H1 (cell line): ENCODE data around the gene PI4KA. TPM values are rescaled to one million over a fixed set of nuclear protein-coding genes. Genes with fewer than 3 reads are reported as not detected.
"Not testable (repeated sequence)": the region's sequence is repeated elsewhere in the genome, so short reads cannot be mapped to it uniquely, and the experiment has no call there.

Experiments
- CTCF ChIA-PET: fragments of 300-600 bp; sonication (Branson Sonifier 250); formaldehyde crosslinking; loops from one replicate; lab custom pipeline; 2021; ENCODE audit not compliant: partially characterized antibody; lab: Charles Lee
- POLR2A ChIA-PET: fragments of 300-600 bp; sonication (Branson Sonifier 250); formaldehyde crosslinking; loops from one replicate; lab custom pipeline; 2021; ENCODE audit warnings: inconsistent platforms; ENCODE audit not compliant: partially characterized antibody; lab: Charles Lee
- DNase-seq, 2 experiments: peaks; one replicate each; pipeline versions ENCODE4 v3.0.0 to v3.0.0-alpha.2; 2010 to 2022; ENCODE audit warnings: low spot score in 2 of 2, low read depth in 1 of 2, mixed read lengths in 1 of 2
- FAIRE-seq: peaks from 2 replicates; lab custom pipeline; 2011; peaks lifted over from hg19 to GRCh38; lab: Jason Lieb, UNC
- H2AFZ ChIP-seq: 2 replicates; pipeline ENCODE4 v1.8.1; 2012; ENCODE audit warnings: low read length, inconsistent platforms
- H2AK5ac ChIP-seq: 2 replicates; pipeline ENCODE4 v1.6.1; 2013; ENCODE audit warnings: low read depth, low read length
- H2BK120ac ChIP-seq: replicated peaks from 2 replicates; pipeline ENCODE3; 2013; ENCODE audit warnings: low read depth, low read length, inconsistent platforms
- H2BK12ac ChIP-seq: 2 replicates; pipeline ENCODE4 v1.6.1; 2013; ENCODE audit warnings: low read depth, low read length
- H2BK15ac ChIP-seq: 2 replicates; pipeline ENCODE4 v1.6.1; 2013; ENCODE audit warnings: low read length
- H2BK20ac ChIP-seq: 2 replicates; pipeline ENCODE4 v1.6.1; 2013; ENCODE audit warnings: low read length
- H2BK5ac ChIP-seq: 2 replicates; pipeline ENCODE4 v1.6.1; 2013; ENCODE audit warnings: low read depth, low read length
- H3K14ac ChIP-seq: 2 replicates; pipeline ENCODE4 v1.6.1; 2013; ENCODE audit warnings: inconsistent platforms; ENCODE audit not compliant: insufficient read length
- H3K18ac ChIP-seq: 2 replicates; pipeline ENCODE4 v1.6.1; 2013; ENCODE audit warnings: low read length; ENCODE audit errors: extremely low read depth
- H3K23ac ChIP-seq: 2 replicates; pipeline ENCODE4 v1.6.1; 2013; ENCODE audit warnings: inconsistent platforms; ENCODE audit not compliant: insufficient read length
- H3K23me2 ChIP-seq: 2 replicates; pipeline ENCODE4 v1.6.1; 2013; ENCODE audit warnings: low read depth, low read length
- H3K27ac ChIP-seq: 2 replicates; pipeline ENCODE4 v1.6.1; 2011; ENCODE audit warnings: low read depth, low read length, inconsistent platforms
- H3K27me3 ChIP-seq, 4 experiments: replicated peaks in 1 of 4; 1 replicate in 1 of 4; 2 replicates in 3 of 4; pipeline versions ENCODE4 v1.6.1 to v1.8.1; 2011 to 2013; ENCODE audit warnings: low read length in 3 of 4, mild to moderate bottlenecking in 3 of 4, inconsistent platforms in 2 of 4, mixed read lengths in 2 of 4, moderate library complexity in 1 of 4; ENCODE audit not compliant: control insufficient read depth in 3 of 4, insufficient read depth in 3 of 4; ENCODE audit errors: extremely low read depth in 1 of 4
- H3K36me3 ChIP-seq, 4 experiments: 2 replicates each; pipeline versions ENCODE4 v1.6.1 to v1.8.1; 2011 to 2013; ENCODE audit warnings: mild to moderate bottlenecking in 4 of 4, low read length in 3 of 4, moderate library complexity in 2 of 4, control low read depth in 1 of 4, inconsistent platforms in 1 of 4; ENCODE audit not compliant: insufficient read depth in 4 of 4, control insufficient read depth in 2 of 4
- H3K4ac ChIP-seq: replicated peaks from 2 replicates; pipeline ENCODE3; 2013; ENCODE audit warnings: low read length, low read depth, mixed read lengths, inconsistent platforms; ENCODE audit not compliant: insufficient read length
- H3K4me1 ChIP-seq, 4 experiments: replicated peaks in 1 of 4; 1 replicate in 1 of 4; 2 replicates in 3 of 4; pipeline versions ENCODE4 v1.6.1 to v1.8.1; 2011 to 2013; ENCODE audit warnings: low read length in 3 of 4, inconsistent platforms in 2 of 4, mixed read lengths in 1 of 4; ENCODE audit not compliant: insufficient read depth in 4 of 4, control insufficient read depth in 3 of 4
- H3K4me2 ChIP-seq, 2 experiments: 2 replicates each; pipeline versions ENCODE4 v1.6.1 to v1.8.1; 2011 to 2013; ENCODE audit warnings: low read depth in 2 of 2, low read length in 2 of 2, control low read depth in 1 of 2, inconsistent platforms in 1 of 2, mild to moderate bottlenecking in 1 of 2; ENCODE audit not compliant: insufficient read depth in 1 of 2
- H3K4me3 ChIP-seq, 4 experiments: fragments of 200-600, 300-600 bp in 1 of 4; sonication (generic), shearing (Covaris generic), sonication (Bioruptor Twin) in 1 of 4; 2 replicates each; pipeline versions ENCODE4 v1.5.1 to v1.8.1; 2011 to 2016; ENCODE audit warnings: low read length in 4 of 4, low read depth in 3 of 4, control low read depth in 2 of 4, inconsistent platforms in 2 of 4, mild to moderate bottlenecking in 2 of 4, mixed read lengths in 1 of 4, moderate library complexity in 1 of 4; ENCODE audit not compliant: insufficient read depth in 2 of 4; ENCODE audit errors: extremely low read depth in 1 of 4
- H3K56ac ChIP-seq: replicated peaks from 2 replicates; pipeline ENCODE3; 2013; ENCODE audit warnings: low read depth, mild to moderate bottlenecking, mixed read lengths, low read length, inconsistent platforms; ENCODE audit not compliant: insufficient read length
- H3K79me1 ChIP-seq: 2 replicates; pipeline ENCODE4 v1.6.1; 2013; ENCODE audit warnings: low read depth, low read length, control low read depth
- H3K79me2 ChIP-seq, 2 experiments: 2 replicates each; pipeline versions ENCODE4 v1.6.1 to v1.8.1; 2012 to 2013; ENCODE audit warnings: low read length in 2 of 2, mild to moderate bottlenecking in 2 of 2, inconsistent platforms in 1 of 2; ENCODE audit not compliant: insufficient read depth in 2 of 2, control insufficient read depth in 1 of 2
- H3K9ac ChIP-seq, 4 experiments: replicated peaks in 1 of 4; 1 replicate in 1 of 4; 2 replicates in 3 of 4; pipeline versions ENCODE4 v1.6.1 to v1.8.1; 2011 to 2013; ENCODE audit warnings: low read depth in 3 of 4, low read length in 3 of 4, control low read depth in 2 of 4, mild to moderate bottlenecking in 2 of 4, moderate library complexity in 2 of 4, inconsistent platforms in 1 of 4; ENCODE audit errors: extremely low read depth in 1 of 4
- H3K9me3 ChIP-seq, 2 experiments: 2 replicates each; pipeline versions ENCODE4 v1.6.1 to v1.8.1; 2012 to 2013; ENCODE audit warnings: mild to moderate bottlenecking in 2 of 2, moderate library complexity in 2 of 2, control low read depth in 1 of 2, inconsistent platforms in 1 of 2, low read depth in 1 of 2, low read length in 1 of 2, mixed read lengths in 1 of 2; ENCODE audit not compliant: insufficient read depth in 2 of 2
- H4K20me1 ChIP-seq, 2 experiments: replicated peaks in 1 of 2; 2 replicates each; pipeline versions ENCODE3 to v1.8.1; 2011 to 2013; ENCODE audit warnings: inconsistent platforms in 2 of 2, low read length in 2 of 2, mild to moderate bottlenecking in 1 of 2; ENCODE audit not compliant: insufficient read depth in 2 of 2, control insufficient read depth in 1 of 2
- H4K5ac ChIP-seq: 2 replicates; pipeline ENCODE4 v1.6.1; 2013; ENCODE audit warnings: low read length, low read depth, mixed read lengths, inconsistent platforms; ENCODE audit not compliant: insufficient read length
- H4K8ac ChIP-seq: 2 replicates; pipeline ENCODE4 v1.8.0; 2013; ENCODE audit warnings: mild to moderate bottlenecking, moderate library complexity, low read length, inconsistent platforms; ENCODE audit not compliant: insufficient read depth; ENCODE audit errors: extremely low read depth
- H4K91ac ChIP-seq: replicated peaks from 2 replicates; pipeline ENCODE3; 2013; ENCODE audit warnings: low read length, mixed read lengths, inconsistent platforms; ENCODE audit not compliant: insufficient read length
- ASH2L ChIP-seq: fragments of 200-600, 300-600 bp; sonication (generic); IDR thresholded peaks from one replicate; pipeline ENCODE4 v1.7.1; 2017; ENCODE audit warnings: low read length
- KDM4A ChIP-seq: IDR thresholded peaks from one replicate; pipeline ENCODE4 v1.7.1; 2012; ENCODE audit warnings: low read depth, mild to moderate bottlenecking, moderate library complexity, low read length, inconsistent platforms; ENCODE audit not compliant: severe bottlenecking
- WGBS, 2 experiments: shearing (Covaris generic) in 1 of 2; methylation state at CpG; one replicate each; pipeline versions ENCODE4 v1.1.6 to v1.1.7; 2013 to 2015; ENCODE audit warnings: low lambda C conversion rate in 2 of 2, mixed read lengths in 2 of 2, inconsistent platforms in 1 of 2, low coverage in 1 of 2, missing lambda C conversion rate in 1 of 2; ENCODE audit not compliant: insufficient replicate concordance in 2 of 2, insufficient coverage in 1 of 2, insufficient read length in 1 of 2; ENCODE audit errors: extremely low coverage in 1 of 2, missing lambda C conversion rate in 1 of 2; 5-methylcytosine and 5-hydroxymethylcytosine counted together
- polyA plus RNA-seq, 7 experiments: library from polyadenylated mRNA; depleted of rRNA in 3 of 7; stranded (reverse) in 5 of 7; unstranded in 2 of 7; fragments of >200 nt in 5 of 7; fragments of 200-250 nt in 2 of 7; gene quantifications; 1 replicate in 5 of 7; 2 replicates in 1 of 7; 4 replicates in 1 of 7; pipeline versions ENCODE4 v1.2.1 to v1.2.3, GENCODE V29; 2011 to 2013; ENCODE audit warnings: missing spikeins in 2 of 7, mixed read lengths in 2 of 7
- total RNA-seq: library from RNA; stranded (reverse); fragmentation: NEBNext Ultra II Directional; extraction: Animal tissue kit (Norgen Biotek cat#: 25700); gene quantifications from 2 replicates; pipeline ENCODE4 v1.2.1, GENCODE V29; 2021

The PI4KA gene
- total and polyA plus RNA-seq, 2 of the 8 experiments (the other 6 are each of a cell fraction or from before 2014, with no cell fraction given) = 22.5 to 37.7 TPM

DNA sequence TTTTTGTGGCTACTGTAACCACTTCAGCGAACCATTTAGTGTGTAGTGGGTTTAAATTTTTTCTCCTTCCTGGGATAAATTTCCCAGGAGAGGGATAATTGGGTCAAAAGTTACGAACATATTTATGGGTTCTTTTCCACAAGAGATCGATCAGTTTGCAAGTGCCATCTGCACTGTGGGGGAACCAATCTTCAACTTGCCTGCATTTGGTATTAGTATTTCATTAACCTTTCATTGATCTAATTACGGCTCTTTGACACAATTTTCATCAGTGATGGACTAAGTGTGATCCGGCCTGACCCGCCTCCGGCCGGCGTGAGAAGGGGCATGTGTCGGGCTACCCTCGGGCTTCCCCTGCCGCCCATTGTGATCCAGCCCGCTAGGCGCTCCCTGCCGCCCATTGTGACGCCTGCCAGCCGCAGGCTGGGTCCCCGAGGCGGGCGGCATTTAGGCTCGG is 156.9 kb downstream of the PI4KA start:
- H3K4ac ChIP-seq, H3K18ac ChIP-seq, H4K5ac ChIP-seq, H2BK15ac ChIP-seq, H3K23me2 ChIP-seq, H4K20me1 ChIP-seq, FAIRE-seq, H3K56ac ChIP-seq, H2BK5ac ChIP-seq, CTCF ChIA-PET, H4K8ac ChIP-seq, H2BK120ac ChIP-seq, H2AK5ac ChIP-seq, H3K79me2 ChIP-seq, H3K4me1 ChIP-seq, H3K79me1 ChIP-seq, H4K91ac ChIP-seq, H3K27ac ChIP-seq, H3K14ac ChIP-seq, H3K27me3 ChIP-seq, H3K9me3 ChIP-seq, H2BK20ac ChIP-seq, H3K36me3 ChIP-seq, H3K23ac ChIP-seq, DNase-seq, H2BK12ac ChIP-seq: not testable (repeated sequence)
- POLR2A ChIA-PET = interaction anchor here (1.2 kb wide), 1 partner anchor 90 kb away, joined by 3 read pairs; no protein-coding TSS in a partner anchor
- peak overlapping the region; percentile 61 to 78 for H3K4me2 ChIP-seq
- H3K4me3 ChIP-seq = peak overlapping the region; percentile 15 to 60 (median 35); a peak in 6 of 8 replicates
- H3K9ac ChIP-seq = peak overlapping the region in 3 of 4 experiments; percentile 26 to 54 (median 43); a peak in 4 of 7 replicates
- H2AFZ ChIP-seq = 0 out of 2 replicates have a peak overlapping the region, but pooled peaks have one; percentile 33
- 18% methylated on average over 11 of the region's 21 CpGs; no CpG with 5 or more reads in 1 of the 2 experiments for WGBS, 2 experiments
- TF ChIP-seq KDM4A (peak; percentile 31), ASH2L (peak; percentile 26)
